Measurements from ENCODE around the gene TNPO3.

- TF ChIP-seq POLR2A (IDR thresholded peaks at IDR 0.05) (no peak), CTCF (IDR thresholded peaks at IDR 0.05) (no peak), POLR2AphosphoS5 (IDR thresholded peaks at IDR 0.05) (no peak)
These were observed 110.2 kb downstream of the TNPO3 start for GRCh38 chr7:128944487-128945236.

All from gastroesophageal sphincter (tissue), 3 donors.